Bronchial epithelial cell (primary cell): ENCODE results near the gene LCNL1. TPM values are rescaled to one million over a fixed set of nuclear protein-coding genes. Genes with fewer than 3 reads are reported as not detected.

Source experiments
- DNase-seq: peaks from one replicate; pipeline ENCODE4 v3.0.0-alpha.2; 2010; ENCODE audit warnings: low read depth
- FAIRE-seq: peaks from 2 replicates; lab custom pipeline; 2011; peaks lifted over from hg19 to GRCh38; lab: Jason Lieb, UNC
- H3K27me3 ChIP-seq: 2 replicates; pipeline ENCODE4 v1.5.1; 2011; ENCODE audit warnings: low read length; ENCODE audit not compliant: control insufficient read depth, insufficient read depth
- H3K36me3 ChIP-seq: 2 replicates; pipeline ENCODE4 v1.5.1; 2011; ENCODE audit warnings: low read length; ENCODE audit not compliant: control insufficient read depth, insufficient read depth
- H3K4me3 ChIP-seq: 2 replicates; pipeline ENCODE4 v1.5.1; 2011; ENCODE audit warnings: mild to moderate bottlenecking, low read depth, low read length, control low read depth
- CTCF ChIP-seq: IDR thresholded peaks from 2 replicates; pipeline ENCODE4 v1.5.1; 2011; ENCODE audit warnings: mild to moderate bottlenecking, moderate library complexity, low read length, control low read depth, inconsistent platforms; ENCODE audit not compliant: insufficient read depth, severe bottlenecking
- total RNA-seq: library from RNA; depleted of rRNA; stranded (reverse); fragments of >200 nt; gene quantifications from 2 replicates; pipeline ENCODE4 v1.2.1, GENCODE V29; 2014

LCNL1 gene
- total RNA-seq, 1 donor from 2014 or later, result not detected

GRCh38 chr9:137007108-137007815, 24.5 kb downstream of the LCNL1 start:
- no peak for FAIRE-seq
- H3K36me3 ChIP-seq, result peaks cover 4% of the 10 kb centered on the region
- DNase-seq, result no peak
- no peak for TF ChIP-seq CTCF
- no peak overlapping the region for H3K4me3 ChIP-seq
- no peaks in the 10 kb centered on the region for H3K27me3 ChIP-seq

GRCh38 chr9:137007816-137008270, 25.1 kb downstream of the LCNL1 start:
- DNase-seq, result no peak
- FAIRE-seq, result no peak
- H3K27me3 ChIP-seq, result no peaks in the 10 kb centered on the region
- TF ChIP-seq CTCF, result no peak
- H3K36me3 ChIP-seq, result peaks cover 5% of the 10 kb centered on the region
- no peak overlapping the region for H3K4me3 ChIP-seq

GRCh38 chr9:137008312-137008711, 25.5 kb downstream of the LCNL1 start:
- H3K4me3 ChIP-seq, result no peak overlapping the region
- FAIRE-seq (no peak), DNase-seq (no peak)
- no peaks in the 10 kb centered on the region for H3K27me3 ChIP-seq
- TF ChIP-seq CTCF, result no peak
- peaks cover 5% of the 10 kb centered on the region for H3K36me3 ChIP-seq

- FAIRE-seq, result no peak
- no peak for TF ChIP-seq CTCF
Observed at GRCh38 chr9:137009217-137009616, 26.4 kb downstream of the LCNL1 start.

DNA sequence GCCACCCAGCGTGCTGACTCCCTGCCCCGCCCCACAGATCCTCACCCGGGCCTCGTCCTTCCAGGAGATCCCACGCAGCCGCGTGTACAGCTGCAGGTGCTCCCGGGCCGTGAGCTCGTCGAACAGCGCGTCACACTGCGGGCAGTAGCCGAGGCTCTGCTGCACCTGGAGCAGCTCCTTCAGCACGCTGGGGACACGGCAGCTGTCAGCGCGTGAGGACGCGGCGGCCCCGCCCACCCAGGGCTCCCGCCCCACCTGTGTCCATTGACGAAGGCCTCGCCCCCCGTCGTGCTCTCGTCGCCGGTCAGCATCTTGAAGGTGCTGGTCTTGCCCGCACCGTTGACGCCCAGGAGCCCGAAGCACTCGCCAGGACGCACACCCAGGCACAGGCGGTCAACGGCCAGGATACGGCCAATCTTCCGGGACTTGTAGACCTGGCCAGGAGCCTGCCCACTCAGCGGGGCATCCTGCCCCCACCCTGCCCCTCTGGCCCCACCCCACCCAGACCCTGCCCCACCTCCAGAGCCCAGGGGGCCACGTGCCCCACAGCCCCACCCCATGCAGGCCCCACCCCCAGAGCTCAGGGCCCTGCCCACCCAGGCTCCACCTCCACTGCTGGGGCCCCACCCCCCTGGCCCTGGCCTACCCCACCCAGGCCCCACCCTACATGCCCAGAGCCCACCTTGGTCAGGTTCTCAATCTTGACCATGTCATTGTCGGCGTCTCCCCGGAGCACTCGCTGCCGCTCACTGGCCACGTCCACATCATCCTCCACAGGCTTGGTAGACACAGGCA, 27.3 kb downstream of the LCNL1 start:
- FAIRE-seq (no peak), DNase-seq (no peak)
- no peak for TF ChIP-seq CTCF
- Histone ChIP-seq H3K36me3 (peaks cover 8% of the 10 kb centered on the region), H3K27me3 (no peaks in the 10 kb centered on the region), H3K4me3 (no peak overlapping the region)

More at GRCh38 chr9:137009217-137009616, 26.4 kb downstream of the LCNL1 start:
- H3K36me3 ChIP-seq, result peaks cover 6% of the 10 kb centered on the region
- H3K4me3 ChIP-seq, result no peak overlapping the region
- no peaks in the 10 kb centered on the region for H3K27me3 ChIP-seq
- no peak for DNase-seq
